OCI-LY7 (cell line): ENCODE data around the gene CCDC91. TPM values are rescaled to one million over a fixed set of nuclear protein-coding genes. Genes with fewer than 3 reads are reported as not detected.

Source experiments
- BruUV-seq: library from RNA; stranded (reverse); fragments of 400-500 nt; replicated peaks from 2 replicates; lab custom pipeline; 2021; lab: Mats Ljungman, UMichigan
- CTCF ChIA-PET: fragments of 300-600 bp; sonication (Branson Sonifier 250); formaldehyde crosslinking; loops from one replicate; lab custom pipeline; 2022; ENCODE audit warnings: antibody characterized with exemption; ENCODE audit not compliant: unreplicated experiment; lab: Charles Lee
- POLR2A ChIA-PET: fragments of 300-600 bp; sonication (Branson Sonifier 250); formaldehyde crosslinking; loops from one replicate; lab custom pipeline; 2022; ENCODE audit warnings: antibody characterized with exemption; lab: Charles Lee
- DNase-seq: peaks from one replicate; pipeline ENCODE4 v3.0.0-alpha.2; 2015; ENCODE audit warnings: low spot score
- H2AFZ ChIP-seq: fragments of 200-600 bp; sonication (generic), shearing (Covaris generic); 2 replicates; pipeline ENCODE4 v1.6.1; 2014; ENCODE audit warnings: mild to moderate bottlenecking, antibody characterized with exemption, low read length, moderate library complexity
- H3K27ac ChIP-seq: fragments of 200-600 bp; sonication (generic); 2 replicates; pipeline ENCODE4 v1.5.1; 2014; ENCODE audit warnings: mixed run types, low read depth, mild to moderate bottlenecking, moderate library complexity, low read length, inconsistent platforms; ENCODE audit not compliant: poor library complexity, severe bottlenecking
- H3K36me3 ChIP-seq: fragments of 200-600 bp; sonication (generic); 2 replicates; pipeline ENCODE4 v1.6.1; 2014; ENCODE audit warnings: mild to moderate bottlenecking, antibody characterized with exemption, low read length, moderate library complexity, mixed read lengths; ENCODE audit not compliant: insufficient read depth
- H3K4me1 ChIP-seq: fragments of 200-600 bp; sonication (generic); 2 replicates; pipeline ENCODE4 v1.5.1; 2014; ENCODE audit warnings: mild to moderate bottlenecking, low read length; ENCODE audit not compliant: insufficient read depth, poor library complexity, severe bottlenecking
- H3K4me2 ChIP-seq: fragments of 200-600 bp; sonication (generic); 2 replicates; pipeline ENCODE4 v1.6.1; 2014; ENCODE audit warnings: mild to moderate bottlenecking, low read length
- H3K4me3 ChIP-seq: fragments of 200-600 bp; sonication (generic); 2 replicates; pipeline ENCODE4 v1.5.1; 2014; ENCODE audit warnings: mild to moderate bottlenecking, low read depth, low read length; ENCODE audit not compliant: poor library complexity, severe bottlenecking
- H3K79me2 ChIP-seq: fragments of 200-600 bp; sonication (generic); 2 replicates; pipeline ENCODE4 v1.6.1; 2016; ENCODE audit warnings: low read depth, mild to moderate bottlenecking, low read length, moderate library complexity, mixed read lengths; ENCODE audit not compliant: insufficient read depth
- H3K9me2 ChIP-seq: fragments of 200-600 bp; sonication (generic); 2 replicates; pipeline ENCODE4 v1.6.1; 2016; ENCODE audit warnings: mild to moderate bottlenecking, low read length, mixed read lengths; ENCODE audit not compliant: insufficient read depth
- H3K9me3 ChIP-seq: fragments of 200-600 bp; sonication (generic); 2 replicates; pipeline ENCODE4 v1.6.1; 2014; ENCODE audit warnings: mild to moderate bottlenecking, mixed run types, low read length, mixed read lengths
- H4K20me1 ChIP-seq: fragments of 200-600 bp; sonication (generic); 2 replicates; pipeline ENCODE4 v1.6.1; 2014; ENCODE audit warnings: mild to moderate bottlenecking, antibody characterized with exemption, low read length, moderate library complexity, mixed read lengths; ENCODE audit not compliant: insufficient read depth
- CTCF ChIP-seq: fragments of 200-600 bp; sonication (generic); conservative IDR thresholded peaks from 2 replicates; pipeline ENCODE4 v1.5.1; 2014; ENCODE audit warnings: mild to moderate bottlenecking, antibody characterized with exemption, low read length, moderate library complexity, mixed read lengths
- EZH2phosphoT487 ChIP-seq: fragments of 200-600 bp; sonication (generic); IDR thresholded peaks from 2 replicates; pipeline ENCODE4 v1.6.1; 2018; ENCODE audit warnings: low read depth, borderline replicate concordance, mild to moderate bottlenecking, mixed run types, antibody characterized with exemption, low read length, moderate library complexity, mixed read lengths
- intact Hi-C: fragments of 100-400 bp; cut with micrococcal nuclease; formaldehyde crosslinking; loops from one replicate; pipeline ENCODE4 v1.10.0; 2022; ENCODE audit not compliant: unreplicated experiment
- total RNA-seq, 2 experiments: library from RNA; depleted of rRNA in 1 of 2; stranded (reverse); fragments of >200 nt in 1 of 2; shearing (Covaris generic) in 1 of 2; gene quantifications; 2 replicates each; pipeline ENCODE4 v1.2.3, GENCODE V29; 2014 to 2022

The CCDC91 gene
- total RNA-seq, 2 experiments from 2014 or later = 15.8 to 23.8 TPM

- H3K9me3 ChIP-seq = no peaks in the 10 kb centered on the region
- H3K9me2 ChIP-seq = no peaks in the 10 kb centered on the region
- no peak overlapping the region for H3K4me3 ChIP-seq
- CTCF ChIA-PET = no interaction called here
- no peaks in the 10 kb centered on the region for H3K4me1 ChIP-seq
- H2AFZ ChIP-seq = no peak overlapping the region
- intact Hi-C loops = no loop called here
- no peak for DNase-seq
- no peak overlapping the region for H3K27ac ChIP-seq
- TF ChIP-seq CTCF = no peak
- no peaks in the 10 kb centered on the region for H3K79me2 ChIP-seq
- H4K20me1 ChIP-seq = no peaks in the 10 kb centered on the region
- H3K36me3 ChIP-seq = no peaks in the 10 kb centered on the region
- BruUV-seq = no TSS peak
- no peak overlapping the region for H3K4me2 ChIP-seq
- POLR2A ChIA-PET = no interaction called here
Observed at GRCh38 chr12:28144532-28144931, 45.7 kb upstream of the CCDC91 start.

- no peak overlapping the region for H3K4me2 ChIP-seq
- no peaks in the 10 kb centered on the region for H3K36me3 ChIP-seq
- BruUV-seq = no TSS peak
- H4K20me1 ChIP-seq = no peaks in the 10 kb centered on the region
- TF ChIP-seq EZH2phosphoT487 (no peak), CTCF (no peak)
- no peaks in the 10 kb centered on the region for H3K4me1 ChIP-seq
- H3K79me2 ChIP-seq = no peaks in the 10 kb centered on the region
- no peak overlapping the region for H3K4me3 ChIP-seq
- H3K9me2 ChIP-seq = no peaks in the 10 kb centered on the region
- no peaks in the 10 kb centered on the region for H3K9me3 ChIP-seq
- intact Hi-C loops = no loop called here
- no peak for DNase-seq
- CTCF ChIA-PET = no interaction called here
- no peak overlapping the region for H3K27ac ChIP-seq
- H2AFZ ChIP-seq = no peak overlapping the region
- POLR2A ChIA-PET = no interaction called here
Observed at GRCh38 chr12:28145216-28145615, 45.0 kb upstream of the CCDC91 start.

GRCh38 chr12:28149279-28149678 lies 41.0 kb upstream of the CCDC91 start:
- no peaks in the 10 kb centered on the region for H3K36me3 ChIP-seq
- H3K27ac ChIP-seq = no peak overlapping the region
- H3K9me2 ChIP-seq = no peaks in the 10 kb centered on the region
- H3K4me2 ChIP-seq = no peak overlapping the region
- DNase-seq = no peak
- no peaks in the 10 kb centered on the region for H4K20me1 ChIP-seq
- no peaks in the 10 kb centered on the region for H3K9me3 ChIP-seq
- H3K4me3 ChIP-seq = no peak overlapping the region
- CTCF ChIA-PET = no interaction called here
- H3K4me1 ChIP-seq = no peaks in the 10 kb centered on the region
- POLR2A ChIA-PET = no interaction called here
- no TSS peak for BruUV-seq
- no peak for TF ChIP-seq EZH2phosphoT487
- TF ChIP-seq CTCF = no peak
- intact Hi-C loops = no loop called here
- no peak overlapping the region for H2AFZ ChIP-seq
- H3K79me2 ChIP-seq = no peaks in the 10 kb centered on the region
